Occipital lobe (tissue), 1 donor: Measurements from ENCODE around the gene UGT1A4. TPM values are rescaled to one million over a fixed set of nuclear protein-coding genes. Genes with fewer than 3 reads are reported as not detected.

Source experiments
- total RNA-seq: library from RNA; depleted of rRNA; stranded (reverse); fragments of >200 nt; gene quantifications from one replicate; pipeline ENCODE4 v1.2.3, GENCODE V29; 2014

Gene UGT1A4
- total RNA-seq, 1 donor from 2014 or later = not detected

Other genes starting within 250 kb of the UGT1A4 start
- 14.7 TPM for gene USP40, start 152.0 kb upstream of the UGT1A4 start, total RNA-seq
- not detected for gene UGT1A8, start 101.1 kb upstream of the UGT1A4 start, total RNA-seq
- gene UGT1A10, start 82.3 kb upstream of the UGT1A4 start, total RNA-seq = not detected
- gene UGT1A9, start 46.8 kb upstream of the UGT1A4 start, total RNA-seq = not detected
- not detected for gene UGT1A7, start 36.8 kb upstream of the UGT1A4 start, total RNA-seq
- gene UGT1A6, start 25.8 kb upstream of the UGT1A4 start, total RNA-seq = not detected
- not detected for gene UGT1A5, start 5.8 kb upstream of the UGT1A4 start, total RNA-seq
- not detected for gene UGT1A3, start 10.3 kb downstream of the UGT1A4 start, total RNA-seq
- not detected for gene UGT1A1, start 41.5 kb downstream of the UGT1A4 start, total RNA-seq
- gene MROH2A, start 59.6 kb downstream of the UGT1A4 start, total RNA-seq = not detected
- 1.9 TPM for gene HJURP, start 135.8 kb downstream of the UGT1A4 start, total RNA-seq
- gene TRPM8, start 198.6 kb downstream of the UGT1A4 start, total RNA-seq = 0.47 TPM